ENCODE data around the gene RNF227.

GRCh38 chr17:7950578-7950977 is 34.5 kb upstream of the RNF227 start:
- TF ChIP-seq EP300 (IDR thresholded peaks at IDR 0.05; ENCODE audit: low read depth): no peak
- TF ChIP-seq, protein P1, sequence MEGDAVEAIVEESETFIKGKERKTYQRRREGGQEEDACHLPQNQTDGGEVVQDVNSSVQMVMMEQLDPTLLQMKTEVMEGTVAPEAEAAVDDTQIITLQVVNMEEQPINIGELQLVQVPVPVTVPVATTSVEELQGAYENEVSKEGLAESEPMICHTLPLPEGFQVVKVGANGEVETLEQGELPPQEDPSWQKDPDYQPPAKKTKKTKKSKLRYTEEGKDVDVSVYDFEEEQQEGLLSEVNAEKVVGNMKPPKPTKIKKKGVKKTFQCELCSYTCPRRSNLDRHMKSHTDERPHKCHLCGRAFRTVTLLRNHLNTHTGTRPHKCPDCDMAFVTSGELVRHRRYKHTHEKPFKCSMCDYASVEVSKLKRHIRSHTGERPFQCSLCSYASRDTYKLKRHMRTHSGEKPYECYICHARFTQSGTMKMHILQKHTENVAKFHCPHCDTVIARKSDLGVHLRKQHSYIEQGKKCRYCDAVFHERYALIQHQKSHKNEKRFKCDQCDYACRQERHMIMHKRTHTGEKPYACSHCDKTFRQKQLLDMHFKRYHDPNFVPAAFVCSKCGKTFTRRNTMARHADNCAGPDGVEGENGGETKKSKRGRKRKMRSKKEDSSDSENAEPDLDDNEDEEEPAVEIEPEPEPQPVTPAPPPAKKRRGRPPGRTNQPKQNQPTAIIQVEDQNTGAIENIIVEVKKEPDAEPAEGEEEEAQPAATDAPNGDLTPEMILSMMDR (IDR thresholded peaks at IDR 0.05): no peak

Measured in transverse colon (tissue), 3 donors.